HL-60 (cell line): ENCODE data around the gene MYO3B.

Experiments
- CTCF ChIP-seq: IDR thresholded peaks from one replicate; pipeline ENCODE4 v1.5.1; 2011; ENCODE audit warnings: low read length, control low read depth, inconsistent platforms; ENCODE audit not compliant: insufficient read depth
- GABPA ChIP-seq: IDR thresholded peaks from 2 replicates; pipeline ENCODE4 v1.6.1; 2012; ENCODE audit warnings: low read depth
- POLR2AphosphoS5 ChIP-seq: IDR thresholded peaks from 2 replicates; pipeline ENCODE4 v1.6.1; 2012; ENCODE audit warnings: low read depth
- REST ChIP-seq: IDR thresholded peaks from 2 replicates; pipeline ENCODE4 v1.6.1; 2012; ENCODE audit warnings: low read depth; ENCODE audit not compliant: insufficient replicate concordance
- SPI1 ChIP-seq: IDR thresholded peaks from 2 replicates; pipeline ENCODE4 v1.6.1; 2012; ENCODE audit warnings: low read depth, mild to moderate bottlenecking, borderline replicate concordance

- TF ChIP-seq CTCF (no peak), REST (no peak), POLR2AphosphoS5 (no peak), GABPA (no peak), SPI1 (no peak)
These were observed 213.1 kb downstream of the MYO3B start for GRCh38 chr2:170391018-170391417.
